Heart right ventricle (tissue), 16 donors: Measurements from ENCODE around the gene KPTN. TPM values are rescaled to one million over a fixed set of nuclear protein-coding genes. Genes with fewer than 3 reads are reported as not detected.

Source experiments
- ATAC-seq, 8 donors: fragments of 200-7000 bp; cut with Tn5 transposase; one replicate each; pipeline ENCODE4 v1.9.1; 2020; ENCODE audit warnings: mild to moderate bottlenecking in 8 of 8, moderate library complexity in 8 of 8, moderate number of reproducible peaks in 1 of 8
- DNase-seq, 2 donors: peaks; one replicate each; pipeline ENCODE4 v3.0.0-alpha.2; 2020
- H3K27ac ChIP-seq, 10 donors: fragments of 200-600 bp; sonication (generic) in 2 of 10; one replicate each; pipeline versions ENCODE4 v1.5.0 to v1.8.0; 2020 to 2022; ENCODE audit warnings: mild to moderate bottlenecking in 3 of 10
- H3K27me3 ChIP-seq, 7 donors: fragments of 200-600 bp; one replicate each; pipeline ENCODE4 v1.8.0; 2021 to 2022; ENCODE audit warnings: mild to moderate bottlenecking in 2 of 7
- H3K36me3 ChIP-seq, 9 donors: fragments of 200-600 bp; sonication (generic) in 1 of 9; one replicate each; pipeline versions ENCODE4 v1.5.0 to v1.8.0; 2020 to 2022; ENCODE audit warnings: mild to moderate bottlenecking in 2 of 9
- H3K4me1 ChIP-seq, 9 donors: fragments of 200-600 bp; sonication (generic) in 1 of 9; one replicate each; pipeline versions ENCODE4 v1.5.0 to v1.8.0; 2020 to 2022; ENCODE audit warnings: mild to moderate bottlenecking in 4 of 9
- H3K4me3 ChIP-seq, 10 donors: fragments of 200-600 bp; sonication (generic) in 2 of 10; one replicate each; pipeline versions ENCODE4 v1.5.0 to v1.8.0; 2020 to 2022; ENCODE audit warnings: mild to moderate bottlenecking in 7 of 10, moderate library complexity in 2 of 10
- H3K9me3 ChIP-seq, 11 donors: fragments of 200-600 bp in 10 of 11; sonication (generic) in 2 of 11; one replicate each; pipeline versions ENCODE4 v1.5.0 to v1.8.0; 2013 to 2022; ENCODE audit warnings: mild to moderate bottlenecking in 2 of 11, control low read depth in 1 of 11, moderate library complexity in 1 of 11
- CTCF ChIP-seq, 9 donors: fragments of 200-600 bp; sonication (generic) in 2 of 9; IDR thresholded peaks; one replicate each; pipeline versions ENCODE4 v1.5.0 to v1.8.0; 2021 to 2022; ENCODE audit warnings: antibody characterized with exemption in 9 of 9, mild to moderate bottlenecking in 5 of 9, moderate library complexity in 1 of 9
- WGBS, 2 donors: extraction: QIAGEN DNeasy Blood & Tissue Kit; methylation state at CpG; one replicate each; pipeline ENCODE4 v1.1.7; 2013; ENCODE audit warnings: inconsistent platforms in 1 of 2; 5-methylcytosine and 5-hydroxymethylcytosine counted together
- intact Hi-C, 10 donors: fragments of 100-400 bp; cut with DNase I; formaldehyde crosslinking; loops; one replicate each; pipeline versions ENCODE4 v1.11.1 to v1.14.2; 2022
- long read RNA-seq, 3 donors: library from polyadenylated mRNA; unstranded; transcript quantifications; one replicate each; pipeline ENCODE4 v2.0.0, GENCODE V29; 2020 to 2021
- polyA plus RNA-seq, 2 donors: library from polyadenylated mRNA; stranded (reverse); fragments of 200-250 nt; gene quantifications; one replicate each; pipeline ENCODE4 v1.2.3, GENCODE V29; 2013
- total RNA-seq, 10 donors: library from RNA; stranded (reverse); fragmentation: NEBNext Ultra II Directional in 3 of 10; extraction: Animal tissue kit (Norgen Biotek cat#: 25700) in 3 of 10; gene quantifications; one replicate each; pipeline versions ENCODE4 v1.2.1 to v1.2.4, GENCODE V29; 2021 to 2023
- donor health status: Arrhythmogenic right ventricular cardiomyopathy.
- donor health status: ischemic (EF 13 %, LVEDD 7.1; RV severe dilation, severe dysfunction).
- donor health status: healthy with polysubstance abuse.
- donor health status: DM: no; HTN: yes; CAD: no.
- donor health status: DM: no; HTN: no; CAD: no.
- donor health status: ischemic (EF 25% LVEDD 6.9; RV normal size, moderate dysfunction).
- donor health status: ischemic (EF 25% LVEDD 5.7; RV mildly dilated, moderate dysfunction).
- donor health status: healthy.
- donor health status: DM: yes; HTN: yes; CAD: no.
- donor health status: Ischemic cardiomyopathy.
- donor health status: ischemic (EF 35%, LVEDD 5.7; RV mildly dilated, moderate dysfunction).
- donor health status: nonischemic (EF 11% LVEDD 7.7; RV severe dilation, severe dysfunction).
- donor health status: DM: yes; HTN: yes; CAD: no.
- donor health status: PGD.
- donor health status: ischemic (EF 29% LVEDD 5.4; RV normal size, mild dysfunction).
- donor health status: nonischemic (EF 23%, LVEDD 6.1; RV moderate dilation, normal function).

Gene KPTN
- total RNA-seq (10 to 100 TPM in 3 of 10 donors, 1 to 10 TPM in 7; 4.0 to 11.8 (median 8.1) TPM), polyA plus RNA-seq (10 to 100 TPM; 11.1 to 35.6 TPM)
- long read RNA-seq, donor 1, transcript KPTN-201 (12 exons, 1,691 nt), result major isoform, 16 of 25 reads
- long read RNA-seq, donor 1, partial matches to known transcripts, result 4 of 25 reads
- long read RNA-seq, donor 1, other reads (novel, unspliced or antisense), result 5 of 25 reads
- long read RNA-seq, donor 2, transcript KPTN-201 (12 exons, 1,691 nt), result major isoform, 15 of 22 reads
- long read RNA-seq, donor 2, partial matches to known transcripts, result 2 of 22 reads
- long read RNA-seq, donor 2, other reads (novel, unspliced or antisense), result 5 of 22 reads
- long read RNA-seq, donor 3, transcript KPTN-201 (12 exons, 1,691 nt), result major isoform, 14 of 23 reads
- long read RNA-seq, donor 3, partial matches to known transcripts, result 3 of 23 reads
- long read RNA-seq, donor 3, other reads (novel, unspliced or antisense), result 6 of 23 reads

- Histone ChIP-seq H3K4me1 (peaks cover 0 to 18% (median 9%) of the 10 kb centered on the region in 9 donors), H3K36me3 (peaks cover 0 to 39% (median 0%) of the 10 kb centered on the region in 9 donors), H3K9me3 (no peaks in the 10 kb centered on the region), H3K27me3 (no peaks in the 10 kb centered on the region), H3K4me3 (peak within 1 kb of the TSS; percentile 56 to 78 (median 72)), H3K27ac (peak within 1 kb of the TSS; percentile 84 to 98 (median 92))
- WGBS, 2 donors, result 2 to 3% methylated on average over 54 to 57 of the region's 57 CpGs
- peak; percentile 88 for DNase-seq
- ATAC-seq, result peak; percentile 90 to 95 (median 94)
- TF ChIP-seq CTCF (IDR thresholded peaks at IDR 0.05), result peak; percentile 62 to 88 (median 85)
- intact Hi-C loops, result loop anchor here in 2 of 10 donors (1.0 to 5.0 kb wide), 2 partner anchors 31 to 33 kb away; partner anchors contain the start of gene NAPA (in 2 of the 2)
Observed at GRCh38 chr19:47483800-47484690, at the start of gene KPTN. KPTN (minus strand) TSS chr19:47484219; CDS start chr19:47484160, 59 bp downstream.

DNA sequence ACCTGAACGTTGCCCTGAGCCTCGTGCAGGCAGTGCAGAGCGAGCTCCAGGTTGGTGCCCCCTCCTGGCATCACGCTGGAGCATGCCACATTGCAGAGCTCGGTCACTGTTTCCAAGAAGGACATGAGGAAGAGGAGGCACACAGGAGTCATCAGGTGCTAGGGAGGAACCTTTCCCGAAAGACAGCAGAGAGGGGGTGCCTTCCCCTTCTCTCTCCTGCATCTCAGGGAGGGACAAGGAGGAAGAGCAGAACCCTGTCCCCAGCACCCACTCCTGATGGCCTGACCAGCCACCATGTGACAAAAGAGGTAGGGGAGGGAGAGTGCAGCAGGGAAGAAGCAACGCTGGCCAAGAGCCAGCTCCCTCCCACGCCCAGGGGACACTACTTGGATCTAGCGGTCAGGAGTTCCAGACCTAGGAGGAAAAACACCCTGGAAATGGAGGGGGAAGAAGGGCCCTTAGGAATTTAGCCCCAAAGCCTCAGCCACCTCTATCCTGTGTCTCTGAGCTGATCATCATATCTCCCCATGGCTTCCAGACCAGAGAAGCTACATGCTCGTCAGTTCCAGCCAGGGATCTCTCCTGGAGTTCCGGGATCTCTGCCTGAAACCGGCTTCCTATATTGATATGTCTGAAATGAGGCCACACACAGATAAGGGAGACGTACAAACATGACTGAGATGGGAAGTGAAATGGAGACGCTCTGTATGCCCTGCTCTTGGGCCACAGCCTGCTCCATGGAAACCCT lies 47.8 kb upstream of the KPTN start:
- no peaks in the 10 kb centered on the region for H3K36me3 ChIP-seq
- H3K27ac ChIP-seq, result no peak overlapping the region
- no peak for DNase-seq
- 41 to 42% methylated on average over 14 of the region's 14 CpGs for WGBS, 2 donors
- no peaks in the 10 kb centered on the region for H3K9me3 ChIP-seq
- H3K27me3 ChIP-seq, result no peaks in the 10 kb centered on the region
- intact Hi-C loops, result no loop called here
- no peak for TF ChIP-seq CTCF (IDR thresholded peaks at IDR 0.05)
- H3K4me3 ChIP-seq, result no peak overlapping the region
- peak in 3 of 8 donors; percentile 14 to 50 (median 25) for ATAC-seq
- H3K4me1 ChIP-seq, result peaks cover 0 to 6% (median 0%) of the 10 kb centered on the region in 9 donors

DNA sequence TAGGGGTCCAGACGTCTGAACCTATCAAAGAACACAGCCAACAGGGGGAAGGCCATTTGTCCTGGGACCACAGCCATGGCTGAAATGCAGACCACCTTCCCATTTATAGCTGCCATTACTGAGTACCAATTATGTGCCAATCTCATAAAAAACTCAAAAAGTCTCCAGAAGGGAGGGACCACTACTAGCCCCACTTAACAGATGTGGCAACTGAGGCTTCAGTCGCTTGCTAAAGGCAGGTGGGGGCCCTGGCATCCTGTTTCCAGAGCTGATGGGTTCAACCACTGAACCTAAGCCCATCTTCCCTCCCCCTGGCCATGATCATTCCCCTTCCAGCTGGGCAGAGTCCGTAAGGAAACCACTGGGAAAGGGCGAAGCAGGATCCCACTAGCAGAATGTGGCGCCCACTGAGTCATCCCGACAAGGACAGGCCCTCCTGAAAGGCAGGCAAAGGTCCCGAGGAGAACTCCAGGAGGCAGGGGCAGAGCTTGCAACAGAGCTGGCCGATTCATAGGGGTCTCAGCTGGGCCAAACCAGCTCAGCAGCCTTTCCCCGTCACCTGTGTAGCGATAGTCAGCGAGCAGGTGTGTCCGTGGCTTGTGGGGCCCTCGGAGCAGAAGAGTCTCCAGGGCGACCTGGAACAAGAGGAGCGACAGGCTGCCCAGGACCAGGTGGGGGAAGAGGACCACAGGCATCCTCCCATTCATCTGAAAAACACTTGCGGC lies 45.2 kb upstream of the KPTN start:
- Histone ChIP-seq H3K4me1 (peaks cover 0 to 6% (median under 1%) of the 10 kb centered on the region in 9 donors), H3K4me3 (no peak overlapping the region), H3K36me3 (no peaks in the 10 kb centered on the region), H3K27me3 (no peaks in the 10 kb centered on the region), H3K27ac (no peak overlapping the region), H3K9me3 (no peaks in the 10 kb centered on the region)
- no peak for ATAC-seq
- WGBS, 2 donors, result 83 to 85% methylated on average over 16 of the region's 16 CpGs
- TF ChIP-seq CTCF (IDR thresholded peaks at IDR 0.05), result no peak
- no peak for DNase-seq
- intact Hi-C loops, result loop anchor here in 2 of 10 donors (10.0 kb wide), 1 partner anchor 166 kb away; no protein-coding TSS in a partner anchor
